Measurements from ENCODE around the gene SMIM1. TPM values are rescaled to one million over a fixed set of nuclear protein-coding genes. Genes with fewer than 3 reads are reported as not detected.

Gene SMIM1
- total RNA-seq, 1 donor from 2014 or later: 3.6 TPM

DNA sequence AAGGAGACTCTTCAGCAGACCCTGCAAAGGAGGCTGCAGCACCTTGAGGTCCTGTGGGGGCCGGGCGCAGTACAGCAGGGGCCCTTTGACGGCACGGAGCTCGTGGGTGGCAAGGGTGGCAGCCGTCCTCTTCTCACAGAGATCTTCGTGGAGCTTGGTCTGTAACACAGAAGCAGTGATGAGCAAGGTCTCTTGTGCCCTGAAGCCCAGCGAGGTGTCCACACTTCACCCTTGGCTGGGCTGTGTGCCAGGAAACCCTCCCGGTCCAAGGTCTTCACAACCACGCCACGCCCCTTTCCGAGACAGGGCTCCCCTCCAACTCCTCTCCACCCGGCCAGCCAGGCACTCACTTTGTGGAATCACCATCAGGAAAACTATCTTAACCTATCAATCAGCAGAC lies 12.5 kb downstream of the SMIM1 start:
- DNase-seq (ENCODE audit: low read depth): no peak
- H3K4me3 ChIP-seq (ENCODE audit: low read depth, low read length): no peak overlapping the region
- TF ChIP-seq, protein P1, sequence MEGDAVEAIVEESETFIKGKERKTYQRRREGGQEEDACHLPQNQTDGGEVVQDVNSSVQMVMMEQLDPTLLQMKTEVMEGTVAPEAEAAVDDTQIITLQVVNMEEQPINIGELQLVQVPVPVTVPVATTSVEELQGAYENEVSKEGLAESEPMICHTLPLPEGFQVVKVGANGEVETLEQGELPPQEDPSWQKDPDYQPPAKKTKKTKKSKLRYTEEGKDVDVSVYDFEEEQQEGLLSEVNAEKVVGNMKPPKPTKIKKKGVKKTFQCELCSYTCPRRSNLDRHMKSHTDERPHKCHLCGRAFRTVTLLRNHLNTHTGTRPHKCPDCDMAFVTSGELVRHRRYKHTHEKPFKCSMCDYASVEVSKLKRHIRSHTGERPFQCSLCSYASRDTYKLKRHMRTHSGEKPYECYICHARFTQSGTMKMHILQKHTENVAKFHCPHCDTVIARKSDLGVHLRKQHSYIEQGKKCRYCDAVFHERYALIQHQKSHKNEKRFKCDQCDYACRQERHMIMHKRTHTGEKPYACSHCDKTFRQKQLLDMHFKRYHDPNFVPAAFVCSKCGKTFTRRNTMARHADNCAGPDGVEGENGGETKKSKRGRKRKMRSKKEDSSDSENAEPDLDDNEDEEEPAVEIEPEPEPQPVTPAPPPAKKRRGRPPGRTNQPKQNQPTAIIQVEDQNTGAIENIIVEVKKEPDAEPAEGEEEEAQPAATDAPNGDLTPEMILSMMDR (conservative IDR thresholded peaks at IDR 0.05; ENCODE audit: low read depth, low read length): no peak

DNA sequence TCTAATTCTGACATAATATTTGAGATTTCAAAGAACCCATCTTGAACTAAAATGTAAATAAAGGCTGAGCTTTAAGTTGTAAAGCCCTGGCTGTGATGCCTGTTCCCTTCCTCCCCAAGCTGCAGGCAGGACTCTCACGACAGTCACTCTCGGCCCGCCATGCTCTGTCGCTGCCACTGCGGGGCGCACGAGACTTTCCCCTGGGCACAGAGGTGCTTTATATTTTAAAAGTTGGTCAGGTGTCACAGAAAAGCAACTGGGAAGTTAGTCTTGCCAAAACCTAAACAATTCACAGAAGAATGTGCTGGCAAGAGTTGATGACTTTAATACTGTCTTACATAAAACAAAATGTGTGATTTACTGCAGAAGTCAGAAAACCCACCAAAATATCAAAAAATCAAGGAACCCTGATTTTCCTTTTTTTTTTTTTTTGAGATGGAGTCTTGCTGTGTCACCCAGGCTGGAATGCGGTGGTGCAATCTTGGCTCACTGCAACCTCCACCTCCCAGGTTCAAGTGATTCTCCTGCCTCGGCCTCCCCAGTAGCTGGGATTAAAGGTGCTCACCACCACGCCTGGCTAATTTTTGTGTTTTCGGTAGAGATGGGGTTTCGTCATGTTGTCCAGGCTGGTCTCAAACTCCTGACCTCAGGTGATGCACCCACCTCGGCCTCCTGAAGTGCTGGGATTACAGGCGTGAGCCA lies 13.1 kb downstream of the SMIM1 start:
- DNase-seq (ENCODE audit: low read depth): no peak
- TF ChIP-seq, protein P1 (conservative IDR thresholded peaks at IDR 0.05; ENCODE audit: low read depth, low read length): peak; percentile 66
- H3K4me3 ChIP-seq (ENCODE audit: low read depth, low read length): no peak overlapping the region

DNA sequence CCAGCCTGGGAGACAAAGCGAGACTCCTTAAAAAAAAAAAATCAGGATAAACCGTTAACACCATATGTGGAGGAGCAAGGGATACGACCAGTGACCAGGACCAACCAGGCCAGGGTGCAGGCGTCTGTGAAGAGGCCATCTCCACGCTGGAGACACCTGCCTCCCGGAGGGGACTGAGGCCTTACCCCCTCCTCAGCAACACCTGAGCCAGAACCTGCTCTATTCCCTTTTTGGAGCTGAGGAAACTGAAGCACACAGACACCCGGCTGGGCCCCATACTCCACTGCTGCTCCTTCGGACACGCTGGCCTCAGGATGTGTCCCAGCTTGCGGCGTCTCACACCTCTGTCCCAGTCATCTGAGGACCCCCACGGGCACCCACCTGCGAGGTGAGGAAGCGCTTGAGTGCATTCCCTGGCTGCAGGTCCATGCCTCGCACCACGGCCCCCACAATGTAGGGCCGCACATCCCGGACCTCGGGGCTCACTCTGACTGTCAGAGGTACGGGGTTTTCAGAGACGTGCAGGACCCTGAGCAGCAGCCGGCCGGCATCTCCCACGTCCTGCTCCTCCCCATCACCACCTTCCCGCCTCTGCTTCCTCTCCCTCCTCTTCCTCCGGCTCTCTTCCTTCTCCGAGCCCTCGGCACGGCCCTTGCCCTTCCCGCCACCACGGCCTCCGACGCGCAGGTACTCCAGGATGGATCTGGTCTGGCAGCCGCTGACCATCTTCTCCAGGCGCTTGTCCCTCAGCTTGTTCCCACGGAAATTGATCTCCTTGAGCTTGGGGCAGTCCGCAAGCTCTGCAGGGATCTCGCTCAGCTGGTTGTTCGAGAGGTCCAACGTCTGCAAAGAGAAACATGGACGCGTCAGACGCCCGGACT lies 14.2 kb downstream of the SMIM1 start:
- TF ChIP-seq, protein P1 (conservative IDR thresholded peaks at IDR 0.05; ENCODE audit: low read depth, low read length): no peak
- no peak for DNase-seq (ENCODE audit: low read depth)
- no peak overlapping the region for H3K4me3 ChIP-seq (ENCODE audit: low read depth, low read length)

DNA sequence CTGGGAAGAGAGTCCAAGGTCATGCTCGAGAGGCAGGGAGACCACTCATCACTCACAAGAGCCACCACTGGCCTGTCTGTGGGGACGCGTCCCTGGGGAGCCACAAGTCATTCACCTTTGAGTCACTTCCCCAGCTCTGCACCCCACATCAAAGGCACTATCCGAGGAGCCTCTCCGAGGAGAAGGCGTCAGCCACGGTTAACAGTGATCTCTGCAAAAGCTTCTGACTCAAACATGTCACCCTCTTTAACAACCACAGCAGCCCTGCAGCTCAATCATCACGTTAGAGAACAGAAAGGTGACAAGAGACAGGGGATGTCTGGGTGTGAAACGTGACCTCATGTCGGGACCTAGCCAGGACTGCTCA lies 14.8 kb downstream of the SMIM1 start:
- H3K4me3 ChIP-seq (ENCODE audit: low read depth, low read length): no peak overlapping the region
- no peak for DNase-seq (ENCODE audit: low read depth)
- TF ChIP-seq, protein P1 (conservative IDR thresholded peaks at IDR 0.05; ENCODE audit: low read depth, low read length): no peak

DNA sequence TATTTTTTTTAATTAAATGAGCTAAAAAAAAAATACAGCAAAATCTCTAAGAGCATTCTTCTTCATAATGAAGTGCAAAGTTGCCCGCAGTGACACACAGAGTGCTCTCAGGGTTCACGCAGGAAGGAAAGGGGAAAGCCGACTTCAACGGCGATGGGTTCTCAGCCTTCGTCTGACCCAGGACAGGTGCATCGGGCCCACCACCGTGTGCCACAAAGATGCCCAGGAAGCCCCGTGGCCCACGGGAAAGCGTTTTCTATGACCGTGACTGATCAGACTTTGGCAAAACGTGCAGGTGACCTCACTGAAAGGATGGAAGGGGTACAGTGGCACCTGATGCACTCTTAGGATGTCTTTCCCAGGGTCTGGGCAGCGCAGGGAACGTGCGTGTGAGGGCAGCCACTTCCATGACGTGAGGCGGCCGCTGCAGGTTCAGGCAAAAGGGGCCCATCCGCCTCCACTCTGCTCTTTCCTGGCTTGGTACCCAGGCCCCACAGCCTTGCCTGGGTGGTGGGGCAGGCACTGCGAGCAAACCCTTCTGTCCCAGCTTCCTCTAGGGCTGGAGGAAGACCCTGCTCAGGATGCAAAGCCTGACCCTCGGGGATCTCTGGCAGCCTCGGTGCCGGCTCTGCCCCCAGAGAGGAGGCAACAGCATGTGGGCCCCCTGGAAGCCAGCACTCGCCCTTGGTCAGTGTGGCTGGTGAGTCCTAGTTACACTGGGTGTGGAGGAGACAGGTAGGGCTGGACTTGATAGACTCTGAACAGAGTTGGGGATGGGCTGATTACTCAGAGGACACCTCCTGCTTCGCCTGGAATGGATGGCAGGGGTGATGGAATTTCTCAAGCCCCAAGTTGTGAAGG lies 15.4 kb downstream of the SMIM1 start:
- no peak overlapping the region for H3K4me3 ChIP-seq (ENCODE audit: low read depth, low read length)
- TF ChIP-seq, protein P1 (conservative IDR thresholded peaks at IDR 0.05; ENCODE audit: low read depth, low read length): no peak
- DNase-seq (ENCODE audit: low read depth): no peak

DNA sequence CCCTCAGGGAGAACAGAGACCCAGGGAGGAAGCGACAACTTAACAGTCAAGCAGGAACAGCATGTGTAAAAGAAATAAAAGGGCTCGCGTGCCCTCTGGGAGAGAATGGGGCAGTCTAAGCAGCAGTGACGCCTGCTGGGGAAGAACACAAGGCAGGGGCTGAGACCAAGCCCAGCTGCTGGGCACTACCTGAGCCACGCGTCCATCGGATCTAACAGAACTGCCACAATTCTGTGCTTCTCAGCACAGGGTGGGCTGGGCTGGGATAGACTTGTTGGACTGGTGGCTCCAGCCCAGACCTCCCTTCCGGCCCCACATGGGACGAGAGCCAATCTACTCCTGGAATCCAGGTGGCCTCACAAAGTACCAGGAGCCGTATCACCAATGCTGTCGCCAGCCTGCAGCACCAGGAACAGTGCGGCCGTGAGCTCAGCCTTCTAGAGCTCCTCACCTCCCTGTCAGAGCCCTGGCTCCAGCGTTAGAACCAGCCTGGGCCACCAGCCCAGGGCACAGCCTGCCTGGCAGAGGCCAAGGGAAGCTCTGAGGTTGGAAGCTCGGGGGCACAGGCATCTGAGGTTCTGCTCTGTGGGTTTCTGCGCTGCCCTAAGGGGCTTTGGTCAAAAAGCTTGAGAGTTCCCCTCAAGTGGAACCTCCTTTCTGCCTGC lies 16.3 kb downstream of the SMIM1 start:
- H3K4me3 ChIP-seq (ENCODE audit: low read depth, low read length): no peak overlapping the region
- TF ChIP-seq, protein P1 (conservative IDR thresholded peaks at IDR 0.05; ENCODE audit: low read depth, low read length): no peak
- DNase-seq (ENCODE audit: low read depth): no peak

Data from epithelial cell of proximal tubule (primary cell).